Measurements from ENCODE around the gene RELT.

The RELT gene

GRCh38 chr11:73390601-73391565 is 14.7 kb downstream of the RELT start:
- in situ Hi-C loops (cut with MboI; ENCODE audit: low sequenced_read_pairs) = loop anchor here (10.0 kb wide), 1 partner anchor 96 kb away; no protein-coding TSS in a partner anchor

- in situ Hi-C loops (cut with MboI; ENCODE audit: low sequenced_read_pairs) = loop anchor here (10.0 kb wide), 1 partner anchor 97 kb away; no protein-coding TSS in a partner anchor
Measured at GRCh38 chr11:73391665-73392064, 15.5 kb downstream of the RELT start.

GRCh38 chr11:73392108-73393010 is 16.2 kb downstream of the RELT start:
- in situ Hi-C loops (cut with MboI; ENCODE audit: low sequenced_read_pairs) = loop anchor here (10.0 kb wide), 1 partner anchor 98 kb away; no protein-coding TSS in a partner anchor

GRCh38 chr11:73393011-73393380 is 16.8 kb downstream of the RELT start:
- in situ Hi-C loops (cut with MboI; ENCODE audit: low sequenced_read_pairs) = loop anchor here (10.0 kb wide), 1 partner anchor 98 kb away; no protein-coding TSS in a partner anchor

- in situ Hi-C loops (cut with MboI; ENCODE audit: low sequenced_read_pairs) = loop anchor here (10.0 kb wide), 1 partner anchor 99 kb away; no protein-coding TSS in a partner anchor
Measured at GRCh38 chr11:73393479-73394415, 17.5 kb downstream of the RELT start.

GRCh38 chr11:73394416-73395296 is 18.5 kb downstream of the RELT start:
- in situ Hi-C loops (cut with MboI; ENCODE audit: low sequenced_read_pairs) = loop anchor here (10.0 kb wide), 1 partner anchor 100 kb away; no protein-coding TSS in a partner anchor

- in situ Hi-C loops (cut with MboI; ENCODE audit: low sequenced_read_pairs) = loop anchor here (10.0 kb wide), 1 partner anchor 101 kb away; no protein-coding TSS in a partner anchor
Measured at GRCh38 chr11:73395297-73396208, 19.4 kb downstream of the RELT start.

GRCh38 chr11:73396251-73396930 is 20.2 kb downstream of the RELT start:
- in situ Hi-C loops (cut with MboI; ENCODE audit: low sequenced_read_pairs) = loop anchor here (10.0 kb wide), 1 partner anchor 102 kb away; no protein-coding TSS in a partner anchor

GRCh38 chr11:73396985-73397384 is 20.8 kb downstream of the RELT start:
- in situ Hi-C loops (cut with MboI; ENCODE audit: low sequenced_read_pairs) = loop anchor here (10.0 kb wide), 1 partner anchor 102 kb away; no protein-coding TSS in a partner anchor

GRCh38 chr11:73397468-73398131 is 21.4 kb downstream of the RELT start:
- in situ Hi-C loops (cut with MboI; ENCODE audit: low sequenced_read_pairs) = loop anchor here (10.0 kb wide), 1 partner anchor 103 kb away; no protein-coding TSS in a partner anchor

GRCh38 chr11:73398132-73398526 is 21.9 kb downstream of the RELT start:
- in situ Hi-C loops (cut with MboI; ENCODE audit: low sequenced_read_pairs) = loop anchor here (10.0 kb wide), 1 partner anchor 103 kb away; no protein-coding TSS in a partner anchor

- in situ Hi-C loops (cut with MboI; ENCODE audit: low sequenced_read_pairs) = loop anchor here (10.0 kb wide), 1 partner anchor 104 kb away; no protein-coding TSS in a partner anchor
Measured at GRCh38 chr11:73398721-73399120, 22.5 kb downstream of the RELT start.

GRCh38 chr11:73399159-73399590 is 23.0 kb downstream of the RELT start:
- in situ Hi-C loops (cut with MboI; ENCODE audit: low sequenced_read_pairs) = loop anchor here (10.0 kb wide), 1 partner anchor 104 kb away; no protein-coding TSS in a partner anchor

GRCh38 chr11:73399636-73400035 is 23.4 kb downstream of the RELT start:
- in situ Hi-C loops (cut with MboI; ENCODE audit: low sequenced_read_pairs) = loop anchor here (10.0 kb wide), 1 partner anchor 105 kb away; no protein-coding TSS in a partner anchor

- in situ Hi-C loops (cut with MboI; ENCODE audit: low sequenced_read_pairs) = no loop called here
Measured at GRCh38 chr11:73400293-73400692, 24.1 kb downstream of the RELT start.
